Loucy (cell line): ENCODE measurements around the gene TMIGD3.

ENCODE experiments used
- CTCF ChIP-seq: fragments of 200-600 bp; sonication (generic); conservative IDR thresholded peaks from 2 replicates; pipeline ENCODE4 v1.5.1; 2014; ENCODE audit warnings: mild to moderate bottlenecking, antibody characterized with exemption, low read length
- EZH2phosphoT487 ChIP-seq: fragments of 200-600 bp; IDR thresholded peaks from 2 replicates; pipeline ENCODE4 v1.6.1; 2018; ENCODE audit warnings: antibody characterized with exemption, mild to moderate bottlenecking, moderate library complexity, borderline replicate concordance

- TF ChIP-seq CTCF (no peak), EZH2phosphoT487 (no peak)
Measured at GRCh38 chr1:111515291-111516004, 12.0 kb upstream of the TMIGD3 start.
